Measurements from ENCODE around the gene ERO1A.
A peak's percentile ranks its signal among the peaks of the same experiment; 100 is the strongest.
"Not testable (repeated sequence)": the region's sequence is repeated elsewhere in the genome, so short reads cannot be mapped to it uniquely, and the experiment has no call there.

ERO1A gene, protein sequence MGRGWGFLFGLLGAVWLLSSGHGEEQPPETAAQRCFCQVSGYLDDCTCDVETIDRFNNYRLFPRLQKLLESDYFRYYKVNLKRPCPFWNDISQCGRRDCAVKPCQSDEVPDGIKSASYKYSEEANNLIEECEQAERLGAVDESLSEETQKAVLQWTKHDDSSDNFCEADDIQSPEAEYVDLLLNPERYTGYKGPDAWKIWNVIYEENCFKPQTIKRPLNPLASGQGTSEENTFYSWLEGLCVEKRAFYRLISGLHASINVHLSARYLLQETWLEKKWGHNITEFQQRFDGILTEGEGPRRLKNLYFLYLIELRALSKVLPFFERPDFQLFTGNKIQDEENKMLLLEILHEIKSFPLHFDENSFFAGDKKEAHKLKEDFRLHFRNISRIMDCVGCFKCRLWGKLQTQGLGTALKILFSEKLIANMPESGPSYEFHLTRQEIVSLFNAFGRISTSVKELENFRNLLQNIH

DNA sequence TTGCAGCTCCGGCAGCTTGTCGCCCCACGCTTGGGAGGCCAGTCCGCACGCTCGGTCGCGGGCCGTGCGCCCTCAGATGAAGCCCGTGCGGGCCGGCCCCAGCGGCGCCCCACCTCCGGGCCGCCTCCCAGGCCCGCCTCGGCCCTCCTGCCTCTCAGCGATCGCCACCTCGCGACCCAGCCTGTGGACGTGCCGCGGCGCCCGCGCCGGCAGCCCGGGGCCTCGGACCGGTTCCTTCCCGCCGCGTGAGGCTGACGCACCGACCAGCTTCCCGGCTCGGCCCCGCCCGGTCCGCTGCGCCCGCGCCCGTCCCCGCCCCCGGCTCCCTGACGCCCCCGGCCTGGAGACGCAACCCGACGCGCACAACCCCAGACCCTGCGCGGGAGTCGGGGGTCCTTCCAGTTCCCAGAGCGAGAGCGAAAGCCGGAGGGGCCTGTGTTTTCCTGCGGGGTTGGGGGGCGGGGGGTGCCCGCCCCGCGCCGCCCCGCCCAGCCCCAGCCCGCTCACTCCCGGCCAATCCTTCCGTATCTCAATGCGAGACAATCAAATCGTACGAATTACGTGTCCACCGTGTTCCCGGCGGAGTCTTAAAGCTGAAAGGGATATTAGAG, at the start of gene ERO1A:
TSS of gene ERO1A (minus strand) at position 78 of the 611 bp plus-strand sequence. CDS start at position 1, 77 bp downstream.
- peak; percentile 80 for DNase-seq

DNA sequence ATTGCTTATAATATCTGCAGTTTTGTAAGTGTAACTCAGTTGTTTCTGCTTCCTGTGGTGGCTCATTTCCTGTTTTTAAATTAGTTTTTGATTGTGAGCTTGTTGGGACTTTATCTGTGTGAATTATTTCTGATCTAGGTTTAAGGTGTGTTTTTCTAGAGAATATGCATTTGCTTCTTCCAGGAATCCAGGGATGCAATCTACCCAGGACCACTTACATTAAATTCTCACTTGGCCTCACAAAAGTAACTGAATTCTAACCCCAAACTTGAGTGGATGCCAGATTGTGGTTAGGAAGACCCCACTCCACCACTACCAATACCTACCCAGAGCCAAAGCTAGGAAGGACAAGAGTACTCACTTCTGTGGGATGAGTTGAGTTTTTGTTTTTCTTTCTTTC, 46.5 kb upstream of the ERO1A start:
- DNase-seq = no peak

DNA sequence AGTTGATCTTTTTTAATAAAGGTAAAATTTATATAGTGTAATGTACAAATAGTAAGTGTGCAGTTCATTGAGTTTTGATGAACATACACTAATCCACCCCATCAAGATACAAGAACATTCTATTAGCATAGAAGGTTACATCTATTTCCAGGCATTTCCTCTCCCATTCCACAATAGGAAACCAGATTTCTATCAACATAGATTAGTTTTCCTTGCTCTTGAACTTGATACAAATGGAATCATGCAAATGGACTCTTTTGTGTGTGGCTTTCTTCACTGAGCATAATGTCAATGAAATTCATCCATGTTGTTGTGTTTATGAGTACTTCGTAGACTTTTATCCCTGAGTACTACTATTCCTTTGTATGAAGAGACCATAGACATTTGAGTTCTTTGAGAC, 45.4 kb upstream of the ERO1A start:
- DNase-seq = no peak

DNA sequence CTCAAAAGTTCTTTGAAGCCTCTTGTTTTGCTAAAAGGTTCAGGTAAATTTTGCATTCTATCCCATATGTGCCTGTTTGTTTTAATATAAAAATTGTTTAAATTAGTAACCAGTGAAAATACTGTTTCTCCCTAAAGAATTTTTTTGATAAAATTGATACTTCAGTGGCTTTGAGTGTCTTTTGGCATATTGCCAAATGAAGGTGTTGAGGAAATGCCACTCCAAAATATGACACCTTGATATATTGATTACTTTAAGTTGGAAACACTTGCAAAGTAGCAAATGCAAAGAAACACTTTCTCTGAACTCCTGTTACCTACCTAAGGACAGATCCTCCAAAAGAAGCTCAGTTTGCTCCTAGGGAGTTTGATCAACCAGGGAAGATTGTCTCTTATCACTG, 43.1 kb upstream of the ERO1A start:
- DNase-seq = no peak

DNA sequence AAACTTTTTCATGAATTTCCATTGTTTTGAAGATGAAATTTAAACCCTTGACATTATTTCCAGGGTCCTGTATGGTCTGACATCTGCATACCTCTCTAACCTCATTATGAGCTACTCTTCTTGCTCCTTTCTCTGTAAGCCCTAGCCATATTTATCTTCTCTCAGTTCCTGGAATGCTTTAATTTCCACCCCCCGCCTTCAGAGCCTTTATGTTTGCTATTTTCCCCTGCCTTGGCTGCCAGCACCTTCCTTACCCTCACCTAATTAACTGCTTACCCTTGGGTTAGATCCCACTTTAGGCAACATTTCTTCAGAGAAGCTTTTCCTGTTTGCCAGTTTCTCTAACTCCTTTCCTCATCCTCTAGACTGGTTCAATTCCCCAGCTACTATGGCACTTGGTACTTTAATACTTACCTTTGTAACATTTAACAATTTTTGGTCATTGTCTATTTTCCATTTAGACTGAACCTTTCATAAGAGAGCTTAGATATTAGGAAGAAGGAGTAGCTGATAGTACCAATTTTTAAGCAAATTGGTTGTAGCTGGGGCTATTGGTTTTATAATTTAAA, 40.6 kb upstream of the ERO1A start:
- no peak for DNase-seq

DNA sequence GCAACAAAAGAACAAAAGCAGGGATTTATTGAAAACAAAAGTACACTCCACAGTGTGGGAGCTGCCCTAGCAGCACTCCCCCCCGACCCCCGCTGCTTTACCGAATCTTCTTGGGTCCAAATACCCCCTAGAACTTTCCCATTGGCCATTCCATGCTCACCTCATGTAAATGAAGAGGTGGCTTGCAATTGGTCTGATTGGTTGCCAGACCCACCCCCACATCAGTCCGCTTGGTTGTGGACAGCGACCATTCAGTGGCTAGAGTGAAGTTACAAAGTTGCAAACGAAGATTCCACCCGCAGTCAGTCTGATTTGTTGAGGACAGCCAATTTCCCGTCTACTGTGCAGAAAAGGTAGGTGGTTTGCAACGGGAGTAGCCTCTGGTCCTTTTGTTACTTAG, 38.5 kb upstream of the ERO1A start:
- DNase-seq = no peak

DNA sequence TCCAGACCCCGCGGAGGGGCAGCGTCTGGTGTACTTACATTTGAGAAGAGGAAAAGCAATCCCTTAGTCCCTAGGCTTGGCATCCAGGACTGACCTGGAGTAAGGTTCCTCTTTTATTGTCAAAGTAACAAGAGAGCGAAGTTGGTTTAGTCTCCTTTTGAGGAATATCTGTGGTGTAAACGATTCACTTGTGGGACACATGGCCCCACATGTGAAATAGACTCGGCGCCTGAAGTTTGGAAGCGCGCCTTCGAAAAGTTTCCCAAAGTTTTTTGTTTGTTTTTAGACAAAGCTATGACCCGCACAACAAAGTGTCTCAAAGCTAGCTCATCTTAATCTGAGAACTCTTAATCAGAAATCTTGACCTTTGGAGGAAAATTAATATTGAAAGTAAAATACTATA, 35.4 kb upstream of the ERO1A start:
- no peak for DNase-seq

DNA sequence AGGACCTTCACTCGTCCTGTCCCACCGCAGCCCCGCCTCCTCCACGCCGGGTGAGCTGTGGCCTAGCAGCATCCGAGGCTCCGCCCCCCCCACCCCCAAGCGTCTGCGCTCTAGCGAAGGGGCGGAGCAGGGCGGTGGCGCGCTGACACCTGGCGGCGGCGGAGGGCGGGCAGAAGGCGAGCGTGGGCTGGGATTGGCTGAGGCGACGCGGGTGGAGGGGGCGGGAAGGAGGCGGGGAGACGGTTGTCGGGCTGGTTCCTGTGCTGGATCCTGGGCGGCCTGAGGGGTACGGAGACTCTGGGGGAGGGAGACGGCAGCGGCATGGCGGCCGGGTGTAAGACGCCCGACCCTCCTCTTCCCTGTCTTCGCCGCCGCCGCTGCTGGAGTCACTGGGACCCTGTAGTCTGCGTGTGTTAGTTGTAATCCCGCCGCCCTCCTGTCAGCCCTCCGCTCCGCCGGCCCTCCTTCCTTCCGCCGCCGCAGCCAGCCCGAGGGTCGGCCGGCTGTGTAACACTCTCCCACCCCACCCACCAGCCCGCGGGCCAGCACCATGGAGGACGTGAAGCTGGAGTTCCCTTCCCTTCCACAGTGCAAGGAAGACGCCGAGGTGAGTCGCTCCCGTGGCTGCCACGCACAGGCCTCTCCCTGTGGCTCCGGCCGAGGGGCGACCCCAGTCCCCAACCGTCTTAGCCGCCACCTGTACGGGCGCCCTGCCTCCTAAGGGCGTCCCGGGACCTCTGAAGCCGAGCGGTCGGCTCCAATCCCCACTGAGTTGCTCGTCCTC, 34.8 kb upstream of the ERO1A start, which contains the start of gene STYX:
TSS of gene STYX (plus strand) at position 242 of the 784 bp plus-strand sequence. CDS start at position 551, 309 bp downstream.
- DNase-seq = peak; percentile 97

DNA sequence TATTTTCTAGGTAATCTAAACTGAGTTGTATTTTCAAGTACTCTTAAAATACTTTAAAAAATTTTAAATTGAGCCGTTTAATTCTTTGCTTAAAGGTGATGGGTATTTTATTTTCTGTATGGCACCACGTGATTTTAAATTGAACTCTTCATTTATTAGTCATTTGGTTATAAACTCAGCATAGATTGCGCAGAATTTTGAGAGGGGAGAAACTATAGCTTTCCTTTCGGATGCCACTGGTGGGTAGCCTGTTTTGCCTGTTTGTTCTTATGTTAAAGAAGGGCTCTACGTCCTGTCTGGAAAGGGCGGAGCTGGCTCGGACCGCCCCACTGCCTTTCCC, 34.2 kb upstream of the ERO1A start:
- no peak for DNase-seq

DNA sequence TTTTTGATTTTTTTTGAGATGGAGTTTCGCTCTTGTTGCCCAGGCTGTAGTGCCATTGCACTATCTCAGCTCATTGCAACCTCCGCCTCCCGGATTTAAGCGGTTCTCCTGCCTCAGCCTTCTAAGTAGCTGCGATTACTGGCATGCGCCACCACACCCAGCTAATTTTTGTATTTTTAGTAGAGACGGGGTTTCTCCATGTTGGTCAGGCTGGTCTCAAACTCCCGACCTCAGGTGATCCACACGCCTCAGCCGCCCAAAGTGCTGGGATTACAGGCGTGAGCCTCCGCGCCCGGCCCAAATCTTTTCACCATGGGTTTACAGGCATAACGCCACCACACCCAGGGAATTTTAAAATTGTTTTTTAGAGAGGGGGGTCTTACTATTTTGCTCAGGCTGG, 33.7 kb upstream of the ERO1A start:
- not testable (repeated sequence) for DNase-seq

DNA sequence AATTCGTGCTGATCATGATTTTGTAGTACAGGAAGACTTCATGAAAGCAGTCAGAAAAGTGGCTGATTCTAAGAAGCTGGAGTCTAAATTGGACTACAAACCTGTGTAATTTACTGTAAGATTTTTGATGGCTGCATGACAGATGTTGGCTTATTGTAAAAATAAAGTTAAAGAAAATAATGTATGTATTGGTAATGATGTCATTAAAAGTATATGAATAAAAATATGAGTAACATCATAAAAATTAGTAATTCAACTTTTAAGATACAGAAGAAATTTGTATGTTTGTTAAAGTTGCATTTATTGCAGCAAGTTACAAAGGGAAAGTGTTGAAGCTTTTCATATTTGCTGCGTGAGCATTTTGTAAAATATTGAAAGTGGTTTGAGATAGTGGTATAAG, 32.2 kb upstream of the ERO1A start:
- not testable (repeated sequence) for DNase-seq

DNA sequence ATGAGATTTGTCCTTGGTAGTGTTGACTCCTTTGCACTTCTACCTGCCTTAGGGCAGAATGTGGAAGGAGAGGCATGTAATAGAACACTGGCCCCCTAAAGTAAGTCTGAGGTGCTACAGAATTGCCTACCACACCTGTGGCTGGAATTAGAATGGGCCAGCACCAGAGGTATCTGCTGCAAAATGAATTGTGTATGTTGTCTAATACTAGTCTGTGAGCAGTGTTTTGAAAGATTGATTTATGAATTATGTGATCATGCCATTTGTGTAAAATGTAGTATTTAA, 28.9 kb upstream of the ERO1A start:
- DNase-seq = no peak

DNA sequence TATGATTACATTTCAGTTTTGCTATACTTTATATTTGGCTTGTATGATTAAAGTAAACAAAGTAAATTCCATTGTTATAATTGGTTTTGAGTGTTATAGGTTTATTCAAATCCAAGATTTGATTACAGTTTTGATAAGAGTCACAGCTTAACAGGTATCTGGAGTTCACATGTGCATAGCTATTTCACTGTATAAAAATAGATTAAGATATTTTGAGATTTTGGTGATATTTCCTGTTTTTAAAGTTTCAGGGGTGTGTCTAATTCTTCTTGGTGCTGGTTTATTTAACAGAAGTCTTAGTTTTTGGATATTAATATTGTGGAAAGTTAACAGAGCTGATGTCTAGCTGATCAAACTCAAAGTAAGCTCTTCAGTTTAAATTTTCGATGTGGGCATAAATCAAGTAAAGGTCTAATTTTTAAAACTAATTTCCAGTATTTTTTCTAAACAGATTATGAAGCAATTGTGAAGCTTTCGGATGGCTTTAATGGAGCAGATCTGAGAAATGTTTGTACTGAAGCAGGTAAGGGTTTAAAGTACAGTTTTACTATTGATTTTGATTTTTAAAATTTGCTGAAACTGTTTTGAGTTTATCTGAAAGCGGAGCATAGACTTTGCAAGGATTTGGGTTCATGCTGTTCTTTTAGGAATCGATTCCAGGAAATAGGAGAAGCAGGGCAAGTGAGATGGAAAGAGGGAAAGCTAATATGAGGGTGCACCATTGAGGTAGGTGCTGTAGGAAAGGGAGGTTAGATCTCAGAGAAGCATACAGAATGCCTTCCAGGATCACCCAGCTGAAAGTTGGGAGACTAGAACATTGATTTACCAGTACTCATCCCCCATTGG, 28.4 kb upstream of the ERO1A start:
- no peak for DNase-seq

DNA sequence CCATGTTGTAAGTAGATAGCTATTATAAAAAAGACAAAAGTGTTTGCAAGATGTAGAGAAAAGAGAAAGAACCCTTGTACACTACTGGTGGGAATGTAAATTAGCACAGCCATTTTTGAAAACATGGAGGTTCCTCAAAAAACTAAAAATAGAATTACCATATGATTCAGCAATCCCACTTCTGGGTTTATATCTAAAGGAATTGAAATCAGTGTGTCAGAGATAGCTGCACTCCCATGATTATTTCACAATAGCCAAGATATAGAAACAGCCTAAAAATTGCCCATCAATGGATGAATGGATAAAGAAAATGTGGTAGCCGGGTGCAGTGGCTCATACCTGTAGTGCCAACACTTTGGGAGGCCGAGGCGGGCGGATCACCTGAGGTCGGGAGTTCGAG, 20.8 kb upstream of the ERO1A start:
- no peak for DNase-seq

DNA sequence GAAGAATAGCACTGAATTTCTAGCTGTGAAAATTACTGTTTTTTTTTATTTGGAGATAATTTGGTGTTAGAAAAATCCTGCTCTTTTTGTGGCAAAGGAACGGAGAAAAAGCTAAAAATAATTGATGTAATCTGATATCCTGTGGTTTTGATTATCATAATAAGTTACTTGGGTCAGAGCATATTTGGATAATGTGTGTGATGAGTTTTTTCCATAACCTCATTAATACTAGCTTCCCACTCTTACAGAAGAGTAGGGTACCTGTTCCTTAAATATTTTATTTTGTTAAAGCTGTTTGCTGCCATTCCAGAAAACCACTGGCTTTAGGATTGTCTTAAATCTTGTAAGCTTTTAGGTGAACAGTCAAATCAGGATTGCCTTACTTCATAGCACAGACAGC, 16.3 kb upstream of the ERO1A start:
- DNase-seq = no peak

DNA sequence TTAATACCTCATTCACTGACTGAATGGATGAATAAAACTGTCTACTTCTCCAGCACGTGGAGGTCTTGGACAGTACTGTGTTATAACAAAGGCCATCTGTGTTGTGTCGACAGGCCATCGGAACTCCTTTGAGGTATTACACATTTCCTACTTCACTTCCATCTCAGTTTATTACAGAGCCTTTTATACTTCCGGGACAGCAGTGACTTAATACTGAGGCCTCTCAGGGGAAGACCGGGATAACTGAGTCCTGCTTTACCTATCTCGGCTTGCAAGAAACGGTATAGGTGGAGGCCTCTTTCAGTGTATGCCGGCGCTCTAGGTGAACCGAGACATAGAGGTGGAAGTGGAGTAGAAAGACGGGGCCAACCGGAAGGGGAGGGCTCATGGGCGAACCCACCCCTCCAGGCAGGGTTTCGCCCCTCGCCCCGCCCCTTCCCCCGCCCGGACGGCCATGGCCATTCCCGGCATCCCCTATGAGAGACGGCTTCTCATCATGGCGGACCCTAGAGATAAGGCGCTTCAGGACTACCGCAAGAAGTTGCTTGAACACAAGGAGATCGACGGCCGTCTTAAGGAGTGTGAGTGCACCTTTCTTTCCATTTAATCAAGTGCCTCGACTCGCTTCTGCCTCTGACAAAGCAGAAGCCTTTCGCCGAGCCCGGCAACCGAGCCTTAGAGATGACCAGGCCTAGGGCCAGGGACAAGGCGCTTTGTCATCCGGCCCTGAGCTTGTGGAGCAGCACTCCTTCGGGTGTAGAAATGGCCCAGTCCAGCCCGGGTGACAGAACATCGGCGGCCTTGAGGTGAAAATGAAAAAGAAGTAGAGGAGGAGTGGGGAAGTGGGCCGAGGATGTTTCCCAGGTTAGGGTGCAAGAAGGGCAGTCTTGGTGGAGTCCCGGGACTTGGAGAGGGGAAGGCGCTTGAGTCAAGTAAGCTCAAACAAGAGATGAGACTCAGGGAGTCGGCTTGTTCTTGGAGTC, 11.7 kb upstream of the ERO1A start, which contains the start of gene PSMC6:
TSS of gene PSMC6 (plus strand) at position 477 of the 983 bp plus-strand sequence. CDS start at position 497, 20 bp downstream.
- peak; percentile 85 for DNase-seq

DNA sequence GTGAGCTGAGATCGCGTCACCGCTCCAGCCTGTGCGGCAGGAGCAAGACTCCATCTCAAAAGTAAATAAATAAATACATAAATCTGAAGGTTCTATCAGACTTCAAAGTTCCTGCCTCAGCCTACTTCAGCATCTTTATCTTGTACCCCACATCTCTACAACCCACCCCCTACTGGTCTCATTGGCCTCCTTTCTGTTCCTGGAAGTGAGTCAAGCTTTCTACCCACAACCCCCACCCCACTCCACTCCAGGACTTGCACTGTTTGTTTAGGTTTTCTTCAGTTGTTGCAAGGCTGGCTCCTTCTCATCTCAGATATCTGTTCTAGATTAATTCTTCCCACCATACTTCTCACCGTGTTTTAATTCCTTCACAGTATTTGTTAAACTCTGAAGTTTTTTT, 10.9 kb upstream of the ERO1A start:
- no peak for DNase-seq

DNA sequence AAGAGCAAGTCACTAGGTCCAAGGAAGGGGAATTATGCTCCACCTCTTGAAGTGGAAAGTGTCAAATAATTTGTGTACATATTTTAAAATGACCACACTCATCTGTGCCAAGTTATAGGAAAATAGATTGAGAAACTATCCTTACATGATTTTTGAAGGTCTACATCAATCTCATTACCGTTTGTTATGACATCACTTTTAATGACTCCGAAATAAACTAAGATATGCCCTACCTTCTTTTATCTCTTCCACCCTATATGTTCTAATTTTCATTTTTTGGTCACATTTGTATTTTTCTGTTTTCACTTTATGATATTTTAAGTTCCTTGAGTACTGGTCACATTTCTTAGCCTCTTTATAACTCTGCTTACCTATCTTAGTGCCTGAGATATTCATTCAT, 8.3 kb upstream of the ERO1A start:
- DNase-seq = no peak

DNA sequence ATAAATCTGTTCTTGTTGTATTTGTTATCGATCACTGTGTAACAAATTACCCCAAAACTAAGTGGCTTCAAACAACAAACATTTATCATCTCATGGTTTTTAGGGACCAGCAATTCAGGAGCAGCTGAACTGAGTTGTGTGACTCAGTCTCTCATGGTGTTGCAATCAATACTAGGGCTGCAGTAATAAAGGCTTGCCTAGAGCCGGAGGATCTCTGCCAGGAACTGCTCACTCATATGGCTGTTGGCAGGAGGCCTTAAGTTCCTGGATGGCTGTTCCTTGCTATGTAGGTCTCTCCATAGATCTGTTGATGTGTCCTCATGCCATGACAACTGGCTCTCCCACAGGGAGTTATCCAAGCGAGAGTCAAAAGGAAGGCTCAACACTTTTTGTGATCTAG, 7.9 kb upstream of the ERO1A start:
- DNase-seq = peak; percentile 48

DNA sequence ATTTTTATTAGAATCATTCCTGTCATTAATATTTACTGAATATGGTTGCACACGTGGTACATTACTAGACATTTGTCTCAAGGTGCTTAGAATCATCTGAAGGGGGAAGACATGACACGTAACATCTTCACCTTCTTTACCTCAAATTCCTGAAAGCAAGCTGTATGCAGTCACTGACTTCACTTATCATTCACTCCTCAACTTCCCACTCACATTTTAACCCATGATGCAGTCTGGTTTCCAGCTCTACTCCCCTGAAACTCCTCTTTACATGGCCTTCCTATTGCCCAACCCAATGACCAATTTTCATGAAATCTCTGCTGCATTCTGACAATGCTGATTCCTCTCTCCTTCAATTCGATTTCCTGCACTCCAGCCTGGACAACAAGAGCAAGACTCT, 5.9 kb upstream of the ERO1A start:
- no peak for DNase-seq

DNA sequence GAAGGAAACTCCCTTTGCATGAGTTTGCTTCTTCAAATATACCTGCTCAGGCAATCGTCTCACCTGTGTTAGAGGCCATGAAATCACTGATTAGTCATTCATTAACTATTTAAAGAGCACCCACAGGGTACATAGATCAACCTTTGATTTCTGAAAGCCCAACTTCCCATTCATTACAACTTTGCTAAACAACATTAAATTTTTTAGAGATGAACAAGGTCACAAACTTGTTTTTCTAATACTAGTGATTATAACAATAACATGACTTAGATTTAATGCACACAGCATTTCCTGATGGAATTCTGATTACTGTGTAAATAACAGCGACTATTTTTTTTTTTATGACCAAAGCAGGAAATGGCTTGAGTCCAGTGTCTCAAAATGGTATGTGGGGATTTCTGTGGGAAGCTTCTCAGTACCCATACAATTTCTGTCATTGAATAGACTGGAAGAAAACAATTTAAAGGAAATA, 5.4 kb upstream of the ERO1A start:
- DNase-seq = no peak
